PFSK-1 (cell line): ENCODE results near the gene DRG2.

Experiments
- FOXP2 ChIP-seq: optimal IDR thresholded peaks from 2 replicates; pipeline ENCODE3; 2011; ENCODE audit warnings: borderline replicate concordance, control low read depth, inconsistent platforms; ENCODE audit not compliant: insufficient read depth; ENCODE audit errors: extremely low read length, extremely low read depth
- POLR2AphosphoS5 ChIP-seq: IDR thresholded peaks from 2 replicates; pipeline ENCODE4 v1.6.1; 2012; ENCODE audit warnings: low read depth, mild to moderate bottlenecking, control low read depth, low read length, moderate library complexity
- SIN3A ChIP-seq: IDR thresholded peaks from 2 replicates; pipeline ENCODE4 v1.6.1; 2012; ENCODE audit warnings: mild to moderate bottlenecking, low read length, moderate library complexity, borderline replicate concordance; ENCODE audit not compliant: insufficient read depth
- TAF1 ChIP-seq: IDR thresholded peaks from 2 replicates; pipeline ENCODE4 v1.6.1; 2012; ENCODE audit warnings: low read length, control low read depth, borderline replicate concordance; ENCODE audit not compliant: insufficient read depth
- TF ChIP-seq, protein P1 (sequence below), 2 experiments: IDR thresholded peaks; 2 replicates each; pipeline versions ENCODE4 v1.6.1 to v1.8.0; 2011 to 2012; ENCODE audit warnings: low read depth in 2 of 2, low read length in 2 of 2, control low read depth in 1 of 2, inconsistent platforms in 1 of 2, mild to moderate bottlenecking in 1 of 2, moderate library complexity in 1 of 2; ENCODE audit not compliant: insufficient read depth in 1 of 2

Gene DRG2

DNA sequence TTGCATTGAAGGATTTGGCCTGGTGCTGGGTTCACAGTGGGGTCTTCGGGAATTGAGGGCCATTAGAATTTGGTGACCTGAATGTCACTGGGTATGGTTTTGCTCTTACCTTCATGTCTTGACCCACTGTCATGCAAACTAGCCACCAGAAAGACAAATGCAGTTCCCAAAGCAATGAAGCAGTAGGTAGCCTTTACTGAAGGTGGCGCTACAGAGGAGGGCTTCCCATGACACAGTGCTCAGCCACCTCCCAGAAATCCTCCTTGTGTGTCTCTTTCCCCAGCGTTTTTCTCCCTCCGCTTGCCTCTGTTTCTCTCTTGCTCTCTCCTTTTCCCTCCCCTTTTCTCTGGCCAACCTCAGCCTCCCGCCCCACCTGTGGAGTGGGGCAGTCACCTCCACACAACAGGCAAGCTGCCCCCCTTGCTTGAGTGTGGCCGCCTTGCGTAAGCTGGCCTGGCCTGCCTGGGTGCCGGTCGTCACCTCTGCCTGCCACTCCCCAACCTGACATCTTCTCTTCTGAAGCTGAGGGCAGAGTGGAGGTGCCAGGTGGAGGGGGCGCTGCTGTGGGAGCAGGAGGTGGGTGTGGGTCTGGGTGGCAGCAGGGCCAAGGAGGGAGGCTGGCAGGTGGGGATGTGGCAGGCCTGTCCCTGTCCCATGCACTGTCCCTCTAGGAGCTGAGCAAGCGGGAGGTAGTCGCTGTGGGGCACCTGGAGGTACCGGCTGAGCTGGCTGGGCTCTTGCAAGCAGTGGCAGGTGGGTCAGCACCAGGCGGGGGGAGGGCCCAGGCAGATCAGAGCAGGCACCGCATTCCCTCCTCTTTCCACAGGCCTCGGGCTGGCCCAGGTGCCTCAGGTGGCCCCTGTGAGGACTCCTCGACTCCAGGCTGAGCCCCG, 55.5 kb downstream of the DRG2 start:
- TF ChIP-seq SIN3A: no peak

DNA sequence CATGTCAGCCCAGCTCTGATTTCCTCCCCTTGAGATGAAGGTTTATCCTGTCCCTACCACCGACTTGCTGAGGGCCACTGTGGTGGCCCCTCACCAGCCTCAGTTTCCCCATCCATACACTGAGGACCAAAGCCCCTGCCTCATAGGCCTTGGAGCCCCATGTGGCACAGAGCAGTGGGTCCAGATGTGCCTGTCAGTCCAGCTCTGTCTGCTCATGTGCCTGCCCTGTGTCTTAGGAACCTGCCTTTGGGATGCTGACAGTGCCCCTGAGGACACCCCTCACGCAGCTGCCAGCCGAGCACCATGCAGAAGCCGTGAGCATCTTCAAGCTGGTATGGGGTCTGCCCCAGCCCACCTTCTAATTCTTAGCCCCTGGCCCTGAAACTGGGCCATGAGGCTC, 56.5 kb downstream of the DRG2 start:
- TF ChIP-seq POLR2AphosphoS5: no peak
- TF ChIP-seq, protein P1, sequence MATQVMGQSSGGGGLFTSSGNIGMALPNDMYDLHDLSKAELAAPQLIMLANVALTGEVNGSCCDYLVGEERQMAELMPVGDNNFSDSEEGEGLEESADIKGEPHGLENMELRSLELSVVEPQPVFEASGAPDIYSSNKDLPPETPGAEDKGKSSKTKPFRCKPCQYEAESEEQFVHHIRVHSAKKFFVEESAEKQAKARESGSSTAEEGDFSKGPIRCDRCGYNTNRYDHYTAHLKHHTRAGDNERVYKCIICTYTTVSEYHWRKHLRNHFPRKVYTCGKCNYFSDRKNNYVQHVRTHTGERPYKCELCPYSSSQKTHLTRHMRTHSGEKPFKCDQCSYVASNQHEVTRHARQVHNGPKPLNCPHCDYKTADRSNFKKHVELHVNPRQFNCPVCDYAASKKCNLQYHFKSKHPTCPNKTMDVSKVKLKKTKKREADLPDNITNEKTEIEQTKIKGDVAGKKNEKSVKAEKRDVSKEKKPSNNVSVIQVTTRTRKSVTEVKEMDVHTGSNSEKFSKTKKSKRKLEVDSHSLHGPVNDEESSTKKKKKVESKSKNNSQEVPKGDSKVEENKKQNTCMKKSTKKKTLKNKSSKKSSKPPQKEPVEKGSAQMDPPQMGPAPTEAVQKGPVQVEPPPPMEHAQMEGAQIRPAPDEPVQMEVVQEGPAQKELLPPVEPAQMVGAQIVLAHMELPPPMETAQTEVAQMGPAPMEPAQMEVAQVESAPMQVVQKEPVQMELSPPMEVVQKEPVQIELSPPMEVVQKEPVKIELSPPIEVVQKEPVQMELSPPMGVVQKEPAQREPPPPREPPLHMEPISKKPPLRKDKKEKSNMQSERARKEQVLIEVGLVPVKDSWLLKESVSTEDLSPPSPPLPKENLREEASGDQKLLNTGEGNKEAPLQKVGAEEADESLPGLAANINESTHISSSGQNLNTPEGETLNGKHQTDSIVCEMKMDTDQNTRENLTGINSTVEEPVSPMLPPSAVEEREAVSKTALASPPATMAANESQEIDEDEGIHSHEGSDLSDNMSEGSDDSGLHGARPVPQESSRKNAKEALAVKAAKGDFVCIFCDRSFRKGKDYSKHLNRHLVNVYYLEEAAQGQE (IDR thresholded peaks at IDR 0.05; ENCODE audit: insufficient read depth in 1 of 2, low read depth in 2 of 2, low read length in 2 of 2): no peak
- no peak for TF ChIP-seq TAF1
- TF ChIP-seq FOXP2: no peak
- TF ChIP-seq SIN3A: no peak

- TF ChIP-seq POLR2AphosphoS5: no peak
- TF ChIP-seq TAF1: no peak
- no peak for TF ChIP-seq SIN3A
- TF ChIP-seq FOXP2: no peak
- TF ChIP-seq, protein P1 (IDR thresholded peaks at IDR 0.05; ENCODE audit: insufficient read depth in 1 of 2, low read depth in 2 of 2, low read length in 2 of 2): no peak
Observed at GRCh38 chr17:18144855-18145254, 57.1 kb downstream of the DRG2 start.

- TF ChIP-seq, protein P1 (IDR thresholded peaks at IDR 0.05; ENCODE audit: insufficient read depth in 1 of 2, low read depth in 2 of 2, low read length in 2 of 2): no peak
- TF ChIP-seq TAF1: no peak
- TF ChIP-seq FOXP2: no peak
- TF ChIP-seq POLR2AphosphoS5: no peak
- TF ChIP-seq SIN3A: no peak
Observed at GRCh38 chr17:18145811-18146210, 58.1 kb downstream of the DRG2 start.

GRCh38 chr17:18146259-18146658, 58.5 kb downstream of the DRG2 start:
- TF ChIP-seq FOXP2: no peak
- no peak for TF ChIP-seq SIN3A
- no peak for TF ChIP-seq TAF1
- TF ChIP-seq, protein P1 (IDR thresholded peaks at IDR 0.05; ENCODE audit: insufficient read depth in 1 of 2, low read depth in 2 of 2, low read length in 2 of 2): no peak
- TF ChIP-seq POLR2AphosphoS5: no peak
